Thoracic aorta (tissue), 2 donors: ENCODE measurements around the gene MEIS1. TPM values are rescaled to one million over a fixed set of nuclear protein-coding genes. Genes with fewer than 3 reads are reported as not detected.
A peak's percentile ranks its signal among the peaks of the same experiment; 100 is the strongest.

ENCODE experiments used
- ATAC-seq: fragments of 150-250 bp; one replicate; pipeline ENCODE4 v1.8.0; 2017; ENCODE audit warnings: low read depth; ENCODE audit not compliant: insufficient number of reproducible peaks, low FRiP score
- DNase-seq: peaks from one replicate; pipeline ENCODE4 v3.0.0-alpha.2; 2020; ENCODE audit warnings: low spot score
- H3K27ac ChIP-seq, 2 donors: fragments of 200-600 bp; sonication (generic); 1 replicate in 1 of 2; 2 replicates in 1 of 2; pipeline ENCODE4 v1.5.1; 2016; ENCODE audit warnings: mild to moderate bottlenecking in 2 of 2, moderate library complexity in 2 of 2
- H3K27me3 ChIP-seq: fragments of 200-600 bp; sonication (generic); replicated peaks from 2 replicates; pipeline ENCODE4 v1.6.0; 2016; ENCODE audit warnings: mild to moderate bottlenecking; ENCODE audit not compliant: insufficient read depth
- H3K36me3 ChIP-seq: fragments of 200-600 bp; sonication (generic); one replicate; pipeline ENCODE4 v1.5.1; 2016
- H3K4me1 ChIP-seq, 2 donors: fragments of 200-600 bp; sonication (generic); 1 replicate in 1 of 2; 2 replicates in 1 of 2; pipeline versions ENCODE4 v1.5.1 to v1.6.0; 2016; ENCODE audit warnings: low read depth in 2 of 2, mild to moderate bottlenecking in 1 of 2; ENCODE audit not compliant: control insufficient read depth in 1 of 2
- H3K4me3 ChIP-seq: fragments of 200-600 bp; sonication (generic); 2 replicates; pipeline ENCODE4 v1.5.1; 2016; ENCODE audit warnings: mild to moderate bottlenecking
- H3K9me3 ChIP-seq: fragments of 200-600 bp; sonication (generic); 2 replicates; pipeline ENCODE4 v1.5.1; 2016
- CTCF ChIP-seq: fragments of 200-600 bp; sonication (generic); IDR thresholded peaks from one replicate; pipeline ENCODE4 v1.5.1; 2019; ENCODE audit warnings: antibody characterized with exemption
- total RNA-seq, 2 donors: library from RNA; depleted of rRNA; stranded (reverse); fragments of >200 nt; gene quantifications; one replicate each; pipeline versions ENCODE4 v1.1.0 to v1.2.3, GENCODE V29; 2016

Gene MEIS1
- total RNA-seq, 2 donors from 2014 or later = 29.4 to 58.4 TPM

- Histone ChIP-seq H3K9me3 (no peaks in the 10 kb centered on the region), H3K27me3 (no peaks in the 10 kb centered on the region), H3K4me1 (peaks cover 0 to 39% of the 10 kb centered on the region in 2 donors), H3K36me3 (no peaks in the 10 kb centered on the region), H3K27ac (peak overlapping the region; percentile 99 to 100), H3K4me3 (peak overlapping the region; percentile 75)
- TF ChIP-seq CTCF = no peak
- DNase-seq = no peak
- no peak for ATAC-seq
Observed at GRCh38 chr2:66442516-66443185, 7.7 kb downstream of the MEIS1 start.

- no peaks in the 10 kb centered on the region for H3K9me3 ChIP-seq
- H3K27me3 ChIP-seq = no peaks in the 10 kb centered on the region
- H3K4me1 ChIP-seq = peaks cover 0 to 45% of the 10 kb centered on the region in 2 donors
- peak overlapping the region; percentile 99 to 100 for H3K27ac ChIP-seq
- DNase-seq = no peak
- peak overlapping the region; percentile 75 for H3K4me3 ChIP-seq
- no peak for ATAC-seq
- TF ChIP-seq CTCF = no peak
- no peaks in the 10 kb centered on the region for H3K36me3 ChIP-seq
Observed at GRCh38 chr2:66443186-66443978, 8.5 kb downstream of the MEIS1 start.

DNA sequence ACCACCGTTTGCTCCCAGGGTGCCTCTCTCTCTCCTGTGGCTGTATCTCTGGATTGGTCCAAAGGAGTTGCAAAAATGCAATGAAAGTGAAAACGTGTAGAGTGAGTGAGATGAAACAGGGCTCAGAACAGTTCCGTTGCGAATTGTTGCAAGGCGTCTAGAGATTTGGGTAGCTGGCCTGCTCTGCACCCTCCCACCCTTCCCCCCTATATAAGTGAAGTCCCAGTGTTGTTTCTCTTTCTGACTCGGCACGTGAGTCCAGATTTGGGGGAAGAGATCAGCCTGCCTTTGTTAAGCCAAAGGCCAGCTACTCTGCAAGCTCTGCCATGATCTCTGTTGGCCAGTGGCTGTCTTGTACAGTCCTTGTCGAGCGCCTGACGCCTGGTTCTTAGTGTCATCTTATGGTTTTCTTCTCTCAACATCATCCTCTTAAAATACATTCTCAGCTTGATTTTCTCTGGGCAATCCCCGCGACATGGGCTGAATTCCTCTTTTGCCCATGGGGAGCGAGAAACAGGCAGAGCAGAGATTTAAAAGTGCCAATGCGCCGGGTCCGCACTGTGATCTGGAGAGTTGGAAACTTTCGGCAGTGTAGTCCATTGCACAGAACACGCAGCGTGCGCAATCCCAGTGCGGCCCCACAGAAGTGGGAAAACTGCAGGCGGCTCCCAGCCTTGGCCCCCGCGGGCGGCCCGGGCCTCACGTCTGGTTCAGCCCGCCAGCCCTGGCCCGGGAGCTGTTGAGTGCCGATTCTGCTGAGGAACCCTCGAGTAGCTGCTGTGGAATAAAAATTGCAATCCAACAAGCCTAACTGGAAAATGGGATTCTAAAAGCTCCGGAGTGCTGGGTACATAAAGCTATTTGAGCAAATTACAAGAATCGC lies 9.3 kb downstream of the MEIS1 start:
- no peak for ATAC-seq
- H3K4me1 ChIP-seq = peaks cover 0 to 48% of the 10 kb centered on the region in 2 donors
- peak overlapping the region; percentile 99 to 100 for H3K27ac ChIP-seq
- no peak for TF ChIP-seq CTCF
- H3K36me3 ChIP-seq = no peaks in the 10 kb centered on the region
- peak overlapping the region; percentile 75 for H3K4me3 ChIP-seq
- no peak for DNase-seq
- H3K9me3 ChIP-seq = no peaks in the 10 kb centered on the region
- H3K27me3 ChIP-seq = no peaks in the 10 kb centered on the region

DNA sequence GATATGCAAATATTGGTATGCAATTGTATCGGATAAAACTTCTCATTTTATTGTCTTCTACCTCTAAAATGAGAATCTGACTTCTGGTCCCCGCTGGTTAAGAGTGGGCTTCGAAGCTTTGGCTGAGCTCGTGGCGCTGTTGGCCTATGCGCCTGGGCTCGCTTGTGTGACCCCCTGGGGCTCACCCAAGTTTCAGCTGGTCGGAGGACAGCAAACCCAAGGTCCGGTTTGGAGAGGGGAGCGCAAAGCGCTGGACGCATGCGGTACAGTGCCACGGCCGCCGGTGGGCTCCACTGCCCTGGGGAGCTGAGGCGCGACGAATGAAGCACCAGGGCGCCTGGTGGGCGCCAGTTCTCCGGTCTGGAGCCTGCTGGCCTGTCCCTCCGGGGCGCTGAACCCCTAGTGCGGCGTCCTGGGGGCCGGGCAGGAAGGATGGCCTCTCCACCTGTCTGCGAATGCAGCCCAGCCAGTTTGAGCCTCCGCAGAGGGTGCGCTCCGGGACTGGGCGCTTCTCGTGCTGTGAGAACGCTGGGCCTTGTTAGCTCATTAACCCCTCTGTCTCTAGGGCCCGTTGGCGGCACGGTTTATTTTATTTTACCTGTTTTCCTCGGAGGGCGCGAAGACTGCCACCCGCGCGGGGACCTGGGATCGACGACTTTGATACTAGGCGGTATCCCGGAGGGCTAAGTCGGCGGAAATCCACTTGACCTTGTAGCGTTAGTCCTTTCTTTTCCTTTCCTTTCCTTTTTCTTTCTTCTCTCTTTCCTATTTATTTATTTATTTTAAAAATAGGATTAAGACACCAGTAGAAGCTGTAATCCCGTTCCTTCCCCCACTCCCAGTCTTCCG lies 10.4 kb downstream of the MEIS1 start:
- ATAC-seq (no peak), DNase-seq (no peak)
- Histone ChIP-seq H3K27me3 (no peaks in the 10 kb centered on the region), H3K4me3 (peak overlapping the region; percentile 75), H3K4me1 (peaks cover 0 to 58% of the 10 kb centered on the region in 2 donors), H3K9me3 (no peaks in the 10 kb centered on the region), H3K36me3 (no peaks in the 10 kb centered on the region), H3K27ac (peak overlapping the region; percentile 99 to 100)
- peak; percentile 34 for TF ChIP-seq CTCF
